ENCODE data around the gene LRRC4B.

Gene LRRC4B

GRCh38 chr19:50518091-50519005 is 49.9 kb downstream of the LRRC4B start:
- no peak for DNase-seq

- no peak for DNase-seq
Measured at GRCh38 chr19:50517704-50518075, 50.5 kb downstream of the LRRC4B start.

GRCh38 chr19:50516964-50517703 is 51.1 kb downstream of the LRRC4B start:
- DNase-seq: no peak

GRCh38 chr19:50516456-50516855 is 51.8 kb downstream of the LRRC4B start:
- DNase-seq: no peak

GRCh38 chr19:50515168-50515561 is 53.1 kb downstream of the LRRC4B start:
- no peak for DNase-seq

GRCh38 chr19:50514346-50515167 is 53.7 kb downstream of the LRRC4B start:
- DNase-seq: no peak

GRCh38 chr19:50513746-50514345 is 54.4 kb downstream of the LRRC4B start, which contains the start of gene ASPDH:
Gene ASPDH (minus strand): TSS chr19:50513913. CDS start chr19:50513823, 90 bp downstream.
- DNase-seq: no peak

- DNase-seq: no peak
Measured at GRCh38 chr19:50512999-50513745, 55.1 kb downstream of the LRRC4B start.

- DNase-seq: no peak
Measured at GRCh38 chr19:50512112-50512998, 55.9 kb downstream of the LRRC4B start.

GRCh38 chr19:50511069-50511822 is 57.0 kb downstream of the LRRC4B start, which contains the start of gene JOSD2:
Gene JOSD2 (minus strand): TSS chr19:50511191. CDS start chr19:50510431, 760 bp downstream.
- peak; percentile 99 for DNase-seq

GRCh38 chr19:50510700-50511068 is 57.6 kb downstream of the LRRC4B start:
- DNase-seq: no peak

- no peak for DNase-seq
Measured at GRCh38 chr19:50510121-50510670, 58.0 kb downstream of the LRRC4B start.

- no peak for DNase-seq
Measured at GRCh38 chr19:50509366-50509765, 58.9 kb downstream of the LRRC4B start.

- no peak for DNase-seq
Measured at GRCh38 chr19:50508843-50509190, 59.4 kb downstream of the LRRC4B start.

- DNase-seq: no peak
Measured at GRCh38 chr19:50507376-50507775, 60.9 kb downstream of the LRRC4B start.

- no peak for DNase-seq
Measured at GRCh38 chr19:50506700-50507099, 61.5 kb downstream of the LRRC4B start.

GRCh38 chr19:50505856-50506611 is 62.2 kb downstream of the LRRC4B start:
- no peak for DNase-seq

GRCh38 chr19:50501568-50502475 is 66.4 kb downstream of the LRRC4B start:
- DNase-seq: no peak

Measured in GDM1 (cell line).